ENCODE measurements around the gene CCNC. TPM values are rescaled to one million over a fixed set of nuclear protein-coding genes. Genes with fewer than 3 reads are reported as not detected.
A peak's percentile ranks its signal among the peaks of the same experiment; 100 is the strongest.

The CCNC gene
- polyA plus RNA-seq, 1 donor from 2014 or later = 111 TPM

DNA sequence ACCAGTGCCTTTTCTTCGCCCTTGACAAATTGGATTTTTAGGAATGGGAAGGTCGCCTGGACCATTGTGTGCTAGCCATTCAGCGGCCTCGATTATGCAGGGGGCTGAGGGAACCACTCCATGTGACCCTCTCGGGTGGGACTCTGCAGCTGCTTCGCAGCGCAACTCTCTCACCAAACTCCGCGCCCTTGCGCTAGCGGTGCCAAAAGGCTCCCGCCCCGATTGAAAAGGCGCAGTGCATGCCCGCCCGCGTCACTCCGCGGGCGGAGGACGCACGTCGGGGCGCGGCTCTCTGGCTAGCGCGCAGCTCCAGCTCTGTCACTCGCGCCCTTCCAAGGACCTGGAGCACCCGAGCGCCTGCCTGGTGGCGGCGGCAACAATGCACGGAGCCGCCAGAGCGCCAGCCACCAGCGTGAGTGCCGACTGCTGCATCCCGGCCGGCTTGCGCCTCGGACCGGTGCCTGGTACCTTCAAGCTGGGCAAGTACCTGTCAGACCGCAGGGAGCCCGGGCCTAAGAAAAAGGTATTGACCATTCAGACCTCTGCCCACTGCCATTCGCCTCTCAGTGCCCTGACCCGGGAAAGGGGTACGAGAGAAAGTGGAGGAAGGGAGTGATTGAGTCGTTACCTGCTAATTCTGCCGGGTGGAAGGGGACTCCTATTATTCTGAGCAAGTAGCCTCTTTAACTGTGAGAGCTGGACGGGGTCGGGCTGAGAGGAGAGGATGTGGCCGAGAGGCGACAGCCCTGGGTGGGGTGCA, 38.4 kb upstream of the CCNC start, which contains the start of gene PRDM13:
PRDM13 (plus strand) TSS at position 178 of the 760 bp plus-strand sequence; CDS start at position 380, 202 bp downstream.
- no peaks in the 10 kb centered on the region for H3K79me2 ChIP-seq (replicated peaks; ENCODE audit: insufficient read depth, low read length)
- no peaks in the 10 kb centered on the region for H4K20me1 ChIP-seq (ENCODE audit: insufficient read depth)
- no peak within 1 kb of the TSS for H3K9ac ChIP-seq (ENCODE audit: low read length)
- H3K27ac ChIP-seq (ENCODE audit: low read length) = no peak within 1 kb of the TSS
- H3K4me3 ChIP-seq (ENCODE audit: low read length) = no peak within 1 kb of the TSS
- H3K36me3 ChIP-seq (ENCODE audit: insufficient read depth, low read length) = no peaks in the 10 kb centered on the region
- H3K9me2 ChIP-seq (ENCODE audit: insufficient read depth, low read length) = no peaks in the 10 kb centered on the region
- TF ChIP-seq EZH2 (IDR thresholded peaks at IDR 0.05; ENCODE audit: borderline replicate concordance, insufficient read depth, low read length, poor library complexity, severe bottlenecking) = peak; percentile 95
- no peak for TF ChIP-seq POLR2AphosphoS5 (IDR thresholded peaks at IDR 0.05)
- TF ChIP-seq SMC3 (conservative IDR thresholded peaks at IDR 0.05; ENCODE audit: poor library complexity) = no peak
- H3K27me3 ChIP-seq (ENCODE audit: insufficient read depth, low read depth, low read length) = peaks cover 100% of the 10 kb centered on the region
- H3K9me3 ChIP-seq (ENCODE audit: low read length) = no peaks in the 10 kb centered on the region
- H3K4me2 ChIP-seq (ENCODE audit: low read length) = no peak within 1 kb of the TSS
- H3F3A ChIP-seq (ENCODE audit: insufficient read depth, low read length, poor library complexity, severe bottlenecking) = no peaks in the 10 kb centered on the region
- no peak within 1 kb of the TSS for H2AFZ ChIP-seq (ENCODE audit: low read depth, low read length)

- no peaks in the 10 kb centered on the region for H4K20me1 ChIP-seq (ENCODE audit: insufficient read depth)
Observed at GRCh38 chr6:99605911-99606655, 37.6 kb upstream of the CCNC start.

GRCh38 chr6:99605074-99605734, 36.7 kb upstream of the CCNC start:
- H3K27ac ChIP-seq (ENCODE audit: low read length) = no peak overlapping the region
- H3K9ac ChIP-seq (ENCODE audit: low read length) = no peak overlapping the region
- no peak for TF ChIP-seq SMC3 (conservative IDR thresholded peaks at IDR 0.05; ENCODE audit: poor library complexity)
- TF ChIP-seq EZH2 (IDR thresholded peaks at IDR 0.05; ENCODE audit: borderline replicate concordance, insufficient read depth, low read length, poor library complexity, severe bottlenecking) = peak; percentile 27
- no peak for TF ChIP-seq POLR2AphosphoS5 (IDR thresholded peaks at IDR 0.05)
- TF ChIP-seq, protein P1, sequence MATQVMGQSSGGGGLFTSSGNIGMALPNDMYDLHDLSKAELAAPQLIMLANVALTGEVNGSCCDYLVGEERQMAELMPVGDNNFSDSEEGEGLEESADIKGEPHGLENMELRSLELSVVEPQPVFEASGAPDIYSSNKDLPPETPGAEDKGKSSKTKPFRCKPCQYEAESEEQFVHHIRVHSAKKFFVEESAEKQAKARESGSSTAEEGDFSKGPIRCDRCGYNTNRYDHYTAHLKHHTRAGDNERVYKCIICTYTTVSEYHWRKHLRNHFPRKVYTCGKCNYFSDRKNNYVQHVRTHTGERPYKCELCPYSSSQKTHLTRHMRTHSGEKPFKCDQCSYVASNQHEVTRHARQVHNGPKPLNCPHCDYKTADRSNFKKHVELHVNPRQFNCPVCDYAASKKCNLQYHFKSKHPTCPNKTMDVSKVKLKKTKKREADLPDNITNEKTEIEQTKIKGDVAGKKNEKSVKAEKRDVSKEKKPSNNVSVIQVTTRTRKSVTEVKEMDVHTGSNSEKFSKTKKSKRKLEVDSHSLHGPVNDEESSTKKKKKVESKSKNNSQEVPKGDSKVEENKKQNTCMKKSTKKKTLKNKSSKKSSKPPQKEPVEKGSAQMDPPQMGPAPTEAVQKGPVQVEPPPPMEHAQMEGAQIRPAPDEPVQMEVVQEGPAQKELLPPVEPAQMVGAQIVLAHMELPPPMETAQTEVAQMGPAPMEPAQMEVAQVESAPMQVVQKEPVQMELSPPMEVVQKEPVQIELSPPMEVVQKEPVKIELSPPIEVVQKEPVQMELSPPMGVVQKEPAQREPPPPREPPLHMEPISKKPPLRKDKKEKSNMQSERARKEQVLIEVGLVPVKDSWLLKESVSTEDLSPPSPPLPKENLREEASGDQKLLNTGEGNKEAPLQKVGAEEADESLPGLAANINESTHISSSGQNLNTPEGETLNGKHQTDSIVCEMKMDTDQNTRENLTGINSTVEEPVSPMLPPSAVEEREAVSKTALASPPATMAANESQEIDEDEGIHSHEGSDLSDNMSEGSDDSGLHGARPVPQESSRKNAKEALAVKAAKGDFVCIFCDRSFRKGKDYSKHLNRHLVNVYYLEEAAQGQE (IDR thresholded peaks at IDR 0.05; ENCODE audit: borderline replicate concordance) = no peak
- no peak for TF ChIP-seq EP300 (conservative IDR thresholded peaks at IDR 0.05; ENCODE audit: poor library complexity, severe bottlenecking)
- no peaks in the 10 kb centered on the region for H3K9me2 ChIP-seq (ENCODE audit: insufficient read depth, low read length)
- peaks cover 100% of the 10 kb centered on the region for H3K27me3 ChIP-seq (ENCODE audit: insufficient read depth, low read depth, low read length)
- H3K4me2 ChIP-seq (ENCODE audit: low read length) = no peak overlapping the region
- no peak overlapping the region for H2AFZ ChIP-seq (ENCODE audit: low read depth, low read length)
- H3K79me2 ChIP-seq (replicated peaks; ENCODE audit: insufficient read depth, low read length) = no peaks in the 10 kb centered on the region
- H4K20me1 ChIP-seq (ENCODE audit: insufficient read depth) = no peaks in the 10 kb centered on the region
- H3F3A ChIP-seq (ENCODE audit: insufficient read depth, low read length, poor library complexity, severe bottlenecking) = no peaks in the 10 kb centered on the region
- H3K4me3 ChIP-seq (ENCODE audit: low read length) = no peak overlapping the region
- H3K9me3 ChIP-seq (ENCODE audit: low read length) = no peaks in the 10 kb centered on the region
- H3K36me3 ChIP-seq (ENCODE audit: insufficient read depth, low read length) = no peaks in the 10 kb centered on the region

More at GRCh38 chr6:99605911-99606655, 37.6 kb upstream of the CCNC start:
- H3K27me3 ChIP-seq (ENCODE audit: insufficient read depth, low read depth, low read length) = peaks cover 100% of the 10 kb centered on the region
- H3K9me2 ChIP-seq (ENCODE audit: insufficient read depth, low read length) = no peaks in the 10 kb centered on the region
- H3K9me3 ChIP-seq (ENCODE audit: low read length) = no peaks in the 10 kb centered on the region
- H3F3A ChIP-seq (ENCODE audit: insufficient read depth, low read length, poor library complexity, severe bottlenecking) = no peaks in the 10 kb centered on the region
- H3K36me3 ChIP-seq (ENCODE audit: insufficient read depth, low read length) = no peaks in the 10 kb centered on the region
- H2AFZ ChIP-seq (ENCODE audit: low read depth, low read length) = no peak overlapping the region
- no peaks in the 10 kb centered on the region for H3K79me2 ChIP-seq (replicated peaks; ENCODE audit: insufficient read depth, low read length)
- no peak for TF ChIP-seq TAF1 (IDR thresholded peaks at IDR 0.05; ENCODE audit: low read depth)
- TF ChIP-seq, protein P1 (IDR thresholded peaks at IDR 0.05; ENCODE audit: borderline replicate concordance) = no peak
- TF ChIP-seq RAD21 (conservative IDR thresholded peaks at IDR 0.05) = no peak
- H3K4me3 ChIP-seq (ENCODE audit: low read length) = no peak overlapping the region
- no peak overlapping the region for H3K9ac ChIP-seq (ENCODE audit: low read length)
- H3K4me2 ChIP-seq (ENCODE audit: low read length) = no peak overlapping the region
- no peak overlapping the region for H3K27ac ChIP-seq (ENCODE audit: low read length)

Data from neural cell (in vitro differentiated cells).